Spinal cord (tissue), 10 donors: Measurements from ENCODE around the gene ALX4. TPM values are rescaled to one million over a fixed set of nuclear protein-coding genes. Genes with fewer than 3 reads are reported as not detected.

Experiments
- DNase-seq, 6 donors: peaks; one replicate each; pipeline versions ENCODE4 v3.0.0 to v3.0.0-alpha.2; 2013 to 2015; ENCODE audit warnings: low spot score in 6 of 6, low read depth in 4 of 6
- H3K27ac ChIP-seq: one replicate; pipeline ENCODE4 v1.5.1; 2013; ENCODE audit warnings: low read depth, low read length, control low read depth
- H3K27me3 ChIP-seq: one replicate; pipeline ENCODE4 v1.6.1; 2013; ENCODE audit warnings: low read length; ENCODE audit not compliant: control insufficient read depth, insufficient read depth
- H3K36me3 ChIP-seq: one replicate; pipeline ENCODE4 v1.6.1; 2013; ENCODE audit warnings: low read length; ENCODE audit not compliant: control insufficient read depth, insufficient read depth
- H3K4me1 ChIP-seq: one replicate; pipeline ENCODE4 v1.6.1; 2013; ENCODE audit warnings: low read length; ENCODE audit not compliant: control insufficient read depth, insufficient read depth
- H3K4me3 ChIP-seq: one replicate; pipeline ENCODE4 v1.5.1; 2013; ENCODE audit warnings: low read depth, low read length, control low read depth
- H3K9me3 ChIP-seq: one replicate; pipeline ENCODE4 v1.6.1; 2013; ENCODE audit warnings: low read length; ENCODE audit not compliant: control insufficient read depth, insufficient read depth
- WGBS: methylation state at CpG from one replicate; pipeline ENCODE4 v1.1.5; 2013; ENCODE audit warnings: missing lambda C conversion rate; ENCODE audit not compliant: insufficient coverage; 5-methylcytosine and 5-hydroxymethylcytosine counted together
- polyA plus RNA-seq, 2 donors: library from polyadenylated mRNA; unstranded; fragments of 120-200 nt; gene quantifications; one replicate each; pipeline ENCODE4 v1.2.1, GENCODE V29; 2013; ENCODE audit not compliant: insufficient read length in 2 of 2
- total RNA-seq, 2 donors: library from RNA; depleted of rRNA in 1 of 2; stranded (reverse); fragments of 120-200 nt in 1 of 2; fragments of >200 nt in 1 of 2; gene quantifications; one replicate each; pipeline versions ENCODE4 v1.2.3 to v1.2.4, GENCODE V29; 2013 to 2014
- donor health status: healthy.

Gene ALX4
- total and polyA plus RNA-seq, 4 donors, result 0.30 to 8.6 (median 0.48) TPM

GRCh38 chr11:44348114-44348513 lies 38.2 kb upstream of the ALX4 start:
- no peak for DNase-seq
- Histone ChIP-seq H3K27ac (no peak overlapping the region), H3K4me1 (no peaks in the 10 kb centered on the region), H3K36me3 (no peaks in the 10 kb centered on the region), H3K4me3 (no peak overlapping the region), H3K27me3 (peaks cover 2% of the 10 kb centered on the region), H3K9me3 (no peaks in the 10 kb centered on the region)
- WGBS, result 88% methylated on average over 1 of the region's 2 CpGs

GRCh38 chr11:44347538-44347937 lies 37.6 kb upstream of the ALX4 start:
- DNase-seq, result no peak
- Histone ChIP-seq H3K4me3 (no peak overlapping the region), H3K27ac (no peak overlapping the region), H3K4me1 (no peaks in the 10 kb centered on the region), H3K36me3 (no peaks in the 10 kb centered on the region), H3K9me3 (no peaks in the 10 kb centered on the region), H3K27me3 (peaks cover 2% of the 10 kb centered on the region)
- 43% methylated on average over 4 of the region's 5 CpGs for WGBS

DNA sequence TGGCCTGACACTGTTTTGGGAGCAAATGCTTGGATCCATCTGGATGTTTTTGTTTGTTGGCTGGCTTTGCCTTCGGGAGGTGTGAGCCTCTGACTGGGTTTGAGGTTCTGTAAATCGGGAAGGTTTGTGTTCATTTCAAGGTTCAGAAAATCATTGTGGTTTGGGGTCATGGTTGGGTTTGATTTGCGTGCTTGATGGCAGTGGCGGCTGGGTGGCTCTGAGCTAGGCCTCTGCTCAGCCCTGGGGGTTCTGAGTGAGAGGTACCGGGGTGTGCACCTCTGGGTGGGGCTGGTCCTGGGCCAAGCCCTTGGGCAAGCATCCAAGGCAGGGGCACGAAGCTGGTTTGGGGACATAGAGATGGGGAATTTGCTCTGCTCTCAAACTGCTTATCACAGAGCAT lies 37.0 kb upstream of the ALX4 start:
- 57% methylated on average over 6 of the region's 6 CpGs for WGBS
- peaks cover 2% of the 10 kb centered on the region for H3K27me3 ChIP-seq
- no peak overlapping the region for H3K4me3 ChIP-seq
- no peak overlapping the region for H3K27ac ChIP-seq
- no peak for DNase-seq
- no peaks in the 10 kb centered on the region for H3K4me1 ChIP-seq
- H3K9me3 ChIP-seq, result no peaks in the 10 kb centered on the region
- H3K36me3 ChIP-seq, result no peaks in the 10 kb centered on the region

- H3K9me3 ChIP-seq, result no peaks in the 10 kb centered on the region
- no peak overlapping the region for H3K4me3 ChIP-seq
- no peaks in the 10 kb centered on the region for H3K4me1 ChIP-seq
- DNase-seq, result no peak
- no peak overlapping the region for H3K27ac ChIP-seq
- 78% methylated on average over 3 of the region's 3 CpGs for WGBS
- H3K36me3 ChIP-seq, result no peaks in the 10 kb centered on the region
- peaks cover 2% of the 10 kb centered on the region for H3K27me3 ChIP-seq
These were observed 35.8 kb upstream of the ALX4 start for GRCh38 chr11:44345781-44346180.

- Histone ChIP-seq H3K4me1 (no peaks in the 10 kb centered on the region), H3K36me3 (no peaks in the 10 kb centered on the region), H3K27me3 (peaks cover 5% of the 10 kb centered on the region), H3K4me3 (no peak overlapping the region), H3K27ac (no peak overlapping the region), H3K9me3 (no peaks in the 10 kb centered on the region)
- peak in 1 of 6 donors; percentile 65 for DNase-seq
- WGBS, result 82% methylated on average over 5 of the region's 5 CpGs
These were observed 35.0 kb upstream of the ALX4 start for GRCh38 chr11:44344921-44345320.

GRCh38 chr11:44344423-44344820 lies 34.5 kb upstream of the ALX4 start:
- Histone ChIP-seq H3K4me3 (no peak overlapping the region), H3K27ac (no peak overlapping the region), H3K27me3 (peaks cover 7% of the 10 kb centered on the region), H3K4me1 (no peaks in the 10 kb centered on the region), H3K9me3 (no peaks in the 10 kb centered on the region), H3K36me3 (no peaks in the 10 kb centered on the region)
- no peak for DNase-seq
- 75% methylated on average over 6 of the region's 7 CpGs for WGBS

- WGBS, result 100% methylated on average over 1 of the region's 5 CpGs
- Histone ChIP-seq H3K9me3 (no peaks in the 10 kb centered on the region), H3K27me3 (peaks cover 10% of the 10 kb centered on the region), H3K27ac (no peak overlapping the region), H3K4me3 (no peak overlapping the region), H3K36me3 (no peaks in the 10 kb centered on the region), H3K4me1 (no peaks in the 10 kb centered on the region)
- DNase-seq, result no peak
These were observed 34.0 kb upstream of the ALX4 start for GRCh38 chr11:44343778-44344422.

GRCh38 chr11:44342616-44343015 lies 32.7 kb upstream of the ALX4 start:
- H3K27ac ChIP-seq, result no peak overlapping the region
- peaks cover 23% of the 10 kb centered on the region for H3K27me3 ChIP-seq
- no peak for DNase-seq
- H3K36me3 ChIP-seq, result no peaks in the 10 kb centered on the region
- no peaks in the 10 kb centered on the region for H3K9me3 ChIP-seq
- no peak overlapping the region for H3K4me3 ChIP-seq
- no peaks in the 10 kb centered on the region for H3K4me1 ChIP-seq
- 86% methylated on average over 2 of the region's 4 CpGs for WGBS

DNA sequence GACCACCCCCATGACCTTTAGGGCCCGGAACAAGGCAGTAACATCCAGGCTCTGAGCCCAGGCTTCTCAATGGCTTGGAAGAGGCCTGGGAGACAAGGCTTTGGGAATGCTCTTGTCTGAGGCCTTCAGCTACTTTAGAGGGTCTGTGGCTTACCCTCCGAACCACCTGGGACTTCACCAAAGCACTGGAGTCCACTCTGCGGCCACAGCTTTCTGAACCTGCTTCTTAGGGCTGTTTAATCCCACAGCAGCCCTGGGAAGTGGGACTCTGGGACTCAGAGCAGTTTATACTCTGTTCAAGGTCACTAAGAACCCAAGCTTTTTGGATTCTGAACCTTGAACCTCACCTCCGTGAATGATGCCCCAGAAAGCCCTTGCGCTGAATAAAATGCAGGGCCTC lies 30.7 kb upstream of the ALX4 start:
- WGBS, result 98% methylated on average over 5 of the region's 5 CpGs
- H3K27ac ChIP-seq, result no peak overlapping the region
- no peaks in the 10 kb centered on the region for H3K36me3 ChIP-seq
- peaks cover 41% of the 10 kb centered on the region for H3K27me3 ChIP-seq
- H3K4me3 ChIP-seq, result no peak overlapping the region
- no peaks in the 10 kb centered on the region for H3K4me1 ChIP-seq
- no peak for DNase-seq
- no peaks in the 10 kb centered on the region for H3K9me3 ChIP-seq

DNA sequence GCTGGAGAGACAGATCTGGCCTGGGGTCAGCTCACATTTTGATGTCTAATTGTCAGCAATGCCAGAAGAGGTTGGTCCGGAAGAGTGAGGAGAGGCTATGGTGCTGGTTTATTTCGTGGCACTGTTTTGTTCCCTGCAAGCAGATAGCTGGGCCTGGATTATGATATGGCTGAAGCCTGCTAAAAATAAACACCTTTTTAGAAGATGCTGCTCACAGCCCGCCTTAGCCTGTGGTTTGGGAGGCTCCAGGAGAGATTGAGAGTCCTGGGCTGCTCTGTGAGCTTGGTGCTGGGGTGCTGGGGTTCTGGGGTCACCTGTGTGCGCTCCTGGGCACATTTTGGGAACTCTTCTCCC lies 29.6 kb upstream of the ALX4 start:
- H3K27ac ChIP-seq, result no peak overlapping the region
- no peak overlapping the region for H3K4me3 ChIP-seq
- peaks cover 53% of the 10 kb centered on the region for H3K27me3 ChIP-seq
- WGBS, result 88% methylated on average over 4 of the region's 4 CpGs
- H3K9me3 ChIP-seq, result no peaks in the 10 kb centered on the region
- DNase-seq, result no peak
- no peaks in the 10 kb centered on the region for H3K4me1 ChIP-seq
- H3K36me3 ChIP-seq, result no peaks in the 10 kb centered on the region
